Astrocyte (in vitro differentiated cells and primary cell): ENCODE measurements around the gene ATP1A2.

Source experiments
- CTCF ChIP-seq: IDR thresholded peaks from 2 replicates; pipeline ENCODE4 v1.5.1; 2011; ENCODE audit warnings: low read depth, mild to moderate bottlenecking, inconsistent platforms, low read length, moderate library complexity; ENCODE audit not compliant: insufficient read depth
- EZH2 ChIP-seq: IDR thresholded peaks from 2 replicates; pipeline ENCODE4 v1.6.1; 2012; ENCODE audit warnings: mild to moderate bottlenecking, low read length, inconsistent platforms; ENCODE audit not compliant: insufficient read depth

- TF ChIP-seq CTCF, result no peak
- TF ChIP-seq EZH2, result no peak
Measured at GRCh38 chr1:160080381-160081100, 35.0 kb upstream of the ATP1A2 start.
